K562 treated with DMSO at 1 percent for 12 hours (cell line): ENCODE data around the gene CBY3. TPM values are rescaled to one million over a fixed set of nuclear protein-coding genes. Genes with fewer than 3 reads are reported as not detected.

Experiments used
- total RNA-seq: library from RNA; unstranded; fragments of 300-600 nt; gene quantifications from 2 replicates; pipeline ENCODE4 v1.2.3, GENCODE V29; 2022; ENCODE audit not compliant: insufficient read depth

Gene CBY3
- not detected in 2 replicates for total RNA-seq

DNA sequence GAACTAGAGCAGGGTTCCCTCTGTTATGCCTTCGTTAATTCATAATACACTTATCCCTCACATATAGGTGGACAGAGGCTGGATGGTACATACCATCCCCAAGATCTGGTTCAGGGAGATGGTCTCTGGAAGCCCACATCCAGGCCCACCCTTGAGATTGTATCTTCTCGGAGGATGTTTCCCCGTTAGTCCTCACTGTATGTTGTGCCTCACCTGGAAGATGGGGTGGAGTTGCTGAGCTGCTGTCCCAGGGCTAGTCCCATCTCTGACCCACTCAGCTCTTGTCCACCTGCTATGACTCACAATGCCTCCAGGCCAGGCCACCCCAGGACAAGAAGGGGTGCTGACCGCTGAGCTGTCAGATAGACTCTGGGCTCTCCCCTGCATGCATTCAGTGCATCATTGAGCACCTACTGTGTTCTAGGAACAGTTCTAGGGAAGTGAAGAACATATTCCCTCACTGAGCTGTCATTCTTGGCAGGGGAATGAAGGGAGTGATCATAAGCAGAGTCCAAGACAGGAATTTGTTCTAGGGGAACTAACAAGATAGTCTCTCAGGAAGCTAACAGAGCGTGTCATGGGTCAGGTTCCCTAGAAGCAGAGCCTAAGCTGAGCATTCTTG, at the start of gene CBY3:
Gene CBY3 (minus strand): TSS at position 255 of the 622 bp plus-strand sequence. CDS start 116 bp downstream, at position 139.

DNA sequence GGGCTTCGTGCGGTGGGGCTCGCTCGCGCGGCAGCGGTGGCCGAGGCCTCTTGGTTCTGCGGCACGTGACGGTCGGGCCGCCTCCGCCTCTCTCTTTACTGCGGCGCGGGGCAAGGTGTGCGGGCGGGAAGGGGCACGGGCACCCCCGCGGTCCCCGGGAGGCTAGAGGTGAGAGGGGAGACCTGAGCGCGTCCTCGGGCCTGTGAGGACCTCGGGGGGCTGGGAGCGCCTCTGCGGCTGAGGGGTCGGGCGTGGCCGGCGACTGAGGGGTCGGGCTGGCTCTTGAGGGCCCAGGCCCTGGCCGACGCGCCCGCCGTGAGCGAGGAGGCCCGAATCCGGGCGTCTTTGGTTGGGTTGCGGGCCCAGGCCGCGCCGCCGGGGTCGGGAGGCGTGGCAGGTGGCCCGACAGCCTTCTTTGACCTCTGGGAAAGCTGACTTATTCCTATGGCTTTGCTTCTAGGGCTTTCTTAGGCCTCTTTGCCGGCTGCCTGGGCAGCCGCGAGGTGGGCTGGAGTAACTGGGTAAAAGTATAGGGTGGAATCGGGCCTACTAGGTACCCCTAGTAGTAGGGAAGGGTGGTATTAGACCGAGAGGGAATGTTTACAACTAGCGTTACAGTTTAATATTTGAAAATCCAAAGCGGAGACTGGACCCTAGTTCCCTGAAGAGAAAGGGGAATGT, 18.2 kb upstream of the CBY3 start, which contains the start of gene CANX:
Gene CANX (plus strand): TSS at position 33 of the 681 bp plus-strand sequence. CDS start 6,715 bp downstream, outside the sequence.

Other genes with a start within 250 kb of the CBY3 start
- gene RUFY1, start 130.5 kb downstream of the CBY3 start, total RNA-seq, result 18.7 and 27.9 TPM in 2 replicates
- gene HNRNPH1, start 57.4 kb downstream of the CBY3 start, total RNA-seq, result 105 and 235 TPM in 2 replicates
- 124 and 298 TPM in 2 replicates for gene CANX, start 17.9 kb upstream of the CBY3 start, total RNA-seq
- gene MAML1, start 51.8 kb upstream of the CBY3 start, total RNA-seq, result 6.6 and 20.4 TPM in 2 replicates
- gene LTC4S, start 113.0 kb upstream of the CBY3 start, total RNA-seq, result not detected in 2 replicates
- gene MGAT4B, start 125.8 kb upstream of the CBY3 start, total RNA-seq, result 158 and 178 TPM in 2 replicates
- gene SQSTM1, start 139.9 kb upstream of the CBY3 start, total RNA-seq, result 424 and 523 TPM in 2 replicates
- 17.2 and 28.5 TPM in 2 replicates for gene MRNIP, start 177.8 kb upstream of the CBY3 start, total RNA-seq
- 22.1 and 54.7 TPM in 2 replicates for gene TBC1D9B, start 226.9 kb upstream of the CBY3 start, total RNA-seq